Muscle of back (tissue), 11 donors: ENCODE measurements around the gene BCAS3. TPM values are rescaled to one million over a fixed set of nuclear protein-coding genes. Genes with fewer than 3 reads are reported as not detected.

Source experiments
- DNase-seq, 3 donors: peaks; one replicate each; pipeline versions ENCODE4 v3.0.0 to v3.0.0-alpha.2; 2013
- polyA plus RNA-seq, 10 donors: library from polyadenylated mRNA; unstranded; fragments of 120-200 nt; gene quantifications; one replicate each; pipeline ENCODE4 v1.2.1, GENCODE V29; 2013; ENCODE audit not compliant: insufficient read length in 10 of 10

BCAS3 gene
- polyA plus RNA-seq, 10 donors: 8.0 to 13.2 (median 10.2) TPM

GRCh38 chr17:61380217-61380835, 702.7 kb downstream of the BCAS3 start:
- DNase-seq: no peak

- DNase-seq: no peak
Observed at GRCh38 chr17:61380836-61381525, 703.3 kb downstream of the BCAS3 start.

GRCh38 chr17:61381537-61381936, 703.9 kb downstream of the BCAS3 start:
- DNase-seq: no peak

- no peak for DNase-seq
Observed at GRCh38 chr17:61382796-61383688, 705.4 kb downstream of the BCAS3 start.

- DNase-seq: peak in 1 of 3 donors; percentile 73
Observed at GRCh38 chr17:61383689-61384201, 706.1 kb downstream of the BCAS3 start.

- DNase-seq: peak in 1 of 3 donors; percentile 56
Observed at GRCh38 chr17:61384354-61384691, 706.7 kb downstream of the BCAS3 start.

GRCh38 chr17:61384692-61385576, 707.3 kb downstream of the BCAS3 start:
- peak in 1 of 3 donors; percentile 53 for DNase-seq

GRCh38 chr17:61385577-61386236, 708.1 kb downstream of the BCAS3 start:
- DNase-seq: no peak

GRCh38 chr17:61386251-61386650, 708.6 kb downstream of the BCAS3 start:
- no peak for DNase-seq

- DNase-seq: no peak
Observed at GRCh38 chr17:61387011-61387410, 709.4 kb downstream of the BCAS3 start.

GRCh38 chr17:61387511-61388305, 710.1 kb downstream of the BCAS3 start:
- DNase-seq: no peak

- no peak for DNase-seq
Observed at GRCh38 chr17:61388561-61389356, 711.1 kb downstream of the BCAS3 start.

- peak in 1 of 3 donors; percentile 77 for DNase-seq
Observed at GRCh38 chr17:61389670-61390478, 712.2 kb downstream of the BCAS3 start.

- no peak for DNase-seq
Observed at GRCh38 chr17:61390479-61390791, 712.8 kb downstream of the BCAS3 start.

- DNase-seq: peak in 1 of 3 donors; percentile 6
Observed at GRCh38 chr17:61391595-61392291, 714.1 kb downstream of the BCAS3 start.

- no peak for DNase-seq
Observed at GRCh38 chr17:61392679-61393078, 715.0 kb downstream of the BCAS3 start.

- peak in 1 of 3 donors; percentile 8 for DNase-seq
Observed at GRCh38 chr17:61393550-61393903, 715.9 kb downstream of the BCAS3 start.
